Measurements from ENCODE around the gene STS.
"Not testable (repeated sequence)": the region's sequence is repeated elsewhere in the genome, so short reads cannot be mapped to it uniquely, and the experiment has no call there.

The STS gene

GRCh38 chrX:7139202-7140081, 8.1 kb upstream of the STS start:
- DNase-seq = no peak

DNA sequence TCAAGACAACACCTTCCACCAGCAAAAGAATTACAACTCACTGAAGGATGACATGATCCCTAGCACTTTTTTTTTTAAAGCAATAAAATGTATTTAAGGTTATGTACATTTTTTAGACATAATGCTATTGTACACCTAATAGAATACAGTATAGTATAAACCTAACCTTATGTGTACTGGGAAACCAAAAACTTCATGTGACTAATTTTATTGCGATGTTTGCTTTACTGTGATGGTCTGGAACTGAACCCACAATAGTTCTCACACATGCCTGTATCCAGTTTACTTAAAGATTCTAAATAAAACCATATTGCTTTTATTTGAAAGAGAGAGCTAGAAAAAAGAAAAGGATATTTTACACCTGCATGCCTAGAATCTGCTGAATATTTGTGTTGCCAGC, 4.4 kb upstream of the STS start:
- DNase-seq = no peak

- no peak for DNase-seq
These were observed 3.5 kb upstream of the STS start for GRCh38 chrX:7143941-7144525.

DNA sequence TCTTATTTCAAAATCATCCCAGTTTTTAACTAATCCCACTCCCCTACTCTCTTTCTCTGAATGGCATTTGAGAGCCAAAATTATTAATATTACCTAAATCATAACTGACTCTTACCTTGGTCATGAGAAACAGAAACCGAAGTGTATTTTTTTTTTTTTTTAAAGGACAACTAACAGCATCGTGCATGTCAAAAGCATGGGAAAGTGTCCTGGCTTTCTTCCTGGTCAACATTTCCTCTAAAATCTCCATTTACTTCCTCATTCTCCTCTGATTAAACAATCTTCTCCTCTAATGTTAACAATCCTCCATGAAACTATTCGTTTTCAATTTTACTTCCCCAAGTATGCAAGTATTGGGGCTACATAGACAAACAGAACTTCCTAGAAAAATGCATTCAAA, 2.1 kb upstream of the STS start:
- no peak for DNase-seq

GRCh38 chrX:7146020-7146702, 1.4 kb upstream of the STS start:
- no peak for DNase-seq

- peak; percentile 3 for DNase-seq
These were observed 654 bp upstream of the STS start for GRCh38 chrX:7146703-7147412.

- DNase-seq = peak; percentile 80
These were observed 704 bp downstream of the STS start, which contains the start of gene PUDP for GRCh38 chrX:7147978-7148854. Gene PUDP (minus strand): TSS chrX:7148153. CDS start chrX:7148113, 40 bp downstream.

- DNase-seq = no peak
These were observed 1.9 kb downstream of the STS start for GRCh38 chrX:7149411-7149810.

DNA sequence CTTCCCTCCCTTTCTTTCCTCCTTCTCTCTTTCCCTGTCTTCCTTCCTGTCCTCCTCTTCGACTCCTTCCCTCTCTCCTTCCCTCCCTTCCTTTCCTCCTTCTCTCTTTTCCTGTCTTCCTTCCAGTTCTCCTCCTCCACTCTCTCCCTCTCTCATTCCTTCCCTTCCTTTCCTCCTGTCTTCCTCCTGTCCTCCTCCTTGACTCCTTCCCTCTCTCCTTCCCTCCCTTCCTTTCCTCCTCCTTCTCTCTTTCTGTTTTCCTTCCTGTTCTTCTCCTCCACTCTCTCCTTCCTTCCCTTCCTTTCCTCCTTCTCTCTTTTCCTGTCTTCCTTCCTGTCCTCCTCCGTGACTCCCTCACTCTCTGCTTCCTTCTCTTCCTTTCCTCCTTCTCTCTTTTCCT, 5.7 kb downstream of the STS start:
- DNase-seq = no peak

- no peak for DNase-seq
These were observed 6.6 kb downstream of the STS start for GRCh38 chrX:7154041-7154597.

DNA sequence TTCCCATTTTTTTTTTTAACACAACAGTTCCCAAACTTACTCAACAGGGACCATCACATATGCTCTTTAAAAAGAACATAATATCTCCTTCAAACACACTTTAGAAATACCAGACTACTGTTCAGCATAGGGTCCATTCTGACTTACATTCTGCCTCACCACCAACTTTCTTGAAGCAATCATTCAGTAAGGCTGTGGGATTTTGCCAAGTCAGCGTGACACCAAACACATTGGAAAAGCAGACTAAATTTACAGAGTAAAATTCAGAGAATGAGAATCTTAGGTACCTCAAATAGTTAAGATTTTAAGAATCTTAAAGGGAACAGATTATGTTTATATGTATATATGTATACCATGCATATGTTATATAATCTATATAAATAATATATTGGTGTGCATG, 7.7 kb downstream of the STS start:
- DNase-seq = no peak

- DNase-seq = no peak
These were observed 9.4 kb downstream of the STS start for GRCh38 chrX:7156879-7157278.

GRCh38 chrX:7158468-7158990, 11.0 kb downstream of the STS start:
- no peak for DNase-seq

GRCh38 chrX:7159149-7159861, 11.8 kb downstream of the STS start:
- DNase-seq = no peak

DNA sequence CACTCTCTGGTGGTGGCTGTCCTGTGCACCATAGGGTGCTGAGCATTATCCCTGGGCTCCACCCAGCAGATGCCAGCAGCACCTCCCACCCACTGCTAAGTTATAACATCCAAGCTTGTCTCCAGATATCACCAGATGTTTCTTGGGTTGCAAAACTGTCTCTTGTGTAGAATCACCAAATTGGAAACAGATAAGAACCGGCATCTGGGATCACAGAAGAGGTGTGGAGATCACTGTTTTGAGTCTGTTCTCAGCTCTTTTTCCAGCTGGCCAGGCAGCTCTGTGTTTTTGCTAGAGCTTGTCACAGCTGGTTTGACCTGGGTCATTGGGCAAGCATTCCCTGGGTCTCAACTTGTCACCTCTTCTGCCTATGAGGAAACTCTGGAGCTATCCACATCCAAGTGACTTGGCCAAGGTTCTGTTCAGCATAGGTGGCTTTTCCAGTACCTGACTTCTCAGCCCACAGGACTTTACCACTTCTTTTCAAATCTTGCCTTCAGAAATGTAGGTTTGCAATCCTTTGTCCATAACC, 15.7 kb downstream of the STS start:
- DNase-seq = no peak

DNA sequence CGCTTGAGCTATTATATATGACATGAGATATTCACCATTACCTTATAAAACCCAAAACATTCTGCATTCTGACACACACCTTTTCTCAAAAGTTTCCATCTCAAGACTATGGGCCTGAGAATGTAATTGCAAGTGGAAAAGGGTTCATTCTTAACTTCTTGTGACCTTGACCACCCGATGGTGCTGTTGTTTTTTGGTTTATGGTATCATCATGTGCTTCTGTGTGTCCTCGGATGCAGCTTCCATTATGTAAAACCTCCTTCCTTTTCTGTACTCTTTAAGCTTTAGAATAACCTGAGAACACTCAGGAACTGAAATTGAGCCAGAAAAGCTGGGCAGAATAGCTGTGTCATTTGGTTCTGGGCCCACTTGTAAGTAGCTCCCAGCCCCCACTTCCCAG, 16.7 kb downstream of the STS start:
- no peak for DNase-seq

DNA sequence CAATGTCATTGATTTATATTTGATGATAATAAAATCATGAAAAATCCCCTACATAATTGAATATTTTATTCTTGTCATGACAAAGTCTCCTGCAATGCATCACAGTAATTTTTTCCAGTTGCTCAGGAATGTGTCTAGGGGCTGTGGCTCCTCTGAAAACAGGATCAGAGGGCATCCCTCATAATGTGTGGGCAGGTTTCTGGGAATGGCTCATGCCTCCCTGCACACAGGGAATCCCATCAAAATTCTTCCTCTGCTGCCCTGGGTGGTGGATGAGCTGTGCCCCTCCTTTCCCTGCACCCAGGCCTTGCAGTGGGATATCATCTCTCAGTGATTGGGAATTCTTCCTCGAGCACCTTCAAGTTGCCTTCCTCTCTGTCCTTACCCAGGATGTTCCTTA, 20.9 kb downstream of the STS start:
- no peak for DNase-seq

DNA sequence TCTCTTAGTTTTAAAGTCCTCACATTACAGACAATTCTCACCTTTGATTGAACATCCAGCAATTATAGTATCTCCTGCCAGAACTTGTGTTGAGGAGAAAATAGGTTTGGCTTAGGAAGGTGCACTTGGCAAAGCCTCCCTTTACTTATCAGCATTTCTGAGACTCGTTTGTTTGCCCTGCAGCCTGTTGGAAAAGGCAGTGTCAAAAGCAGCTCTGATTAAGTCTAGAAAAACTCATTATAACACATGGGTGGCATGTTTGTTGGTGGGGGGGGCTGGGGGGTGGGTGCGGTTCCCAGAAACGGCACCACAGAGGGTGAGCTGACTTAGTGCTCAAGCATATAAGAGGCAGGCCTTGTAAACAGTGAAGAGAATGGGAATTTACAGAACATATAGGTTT, 22.1 kb downstream of the STS start:
- no peak for DNase-seq

DNA sequence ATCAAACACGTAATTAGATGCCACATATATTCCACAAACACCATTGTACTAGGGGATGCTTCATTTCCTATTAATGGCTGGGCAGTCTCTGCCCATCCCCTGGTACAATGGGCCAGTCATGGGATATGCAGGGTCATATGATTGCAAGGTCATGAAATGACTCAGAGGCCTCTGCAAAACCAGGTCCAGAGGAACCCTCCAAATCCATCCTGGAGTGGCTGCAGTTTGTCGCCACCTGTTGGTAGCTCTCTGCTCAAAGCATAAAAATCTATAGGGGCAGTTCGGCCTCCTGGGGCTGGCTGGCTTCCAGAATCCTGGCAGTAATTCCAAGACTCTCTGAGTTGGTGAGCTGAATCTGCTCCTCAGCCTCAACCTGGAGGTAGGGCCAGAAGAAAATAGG, 23.4 kb downstream of the STS start:
- DNase-seq = peak; percentile 20

- DNase-seq = not testable (repeated sequence)
These were observed 31.3 kb downstream of the STS start for GRCh38 chrX:7178859-7179258.

GRCh38 chrX:7179446-7179845, 31.9 kb downstream of the STS start:
- no peak for DNase-seq
